Endothelial cell of umbilical vein (primary cell): ENCODE measurements around the gene DCHS1. TPM values are rescaled to one million over a fixed set of nuclear protein-coding genes. Genes with fewer than 3 reads are reported as not detected.

Experiments used
- BruUV-seq: library from RNA; stranded (reverse); fragments of 400-500 nt; replicated peaks from 2 replicates; lab custom pipeline; 2021; lab: Mats Ljungman, UMichigan
- CTCF ChIA-PET: fragments of 300-600, 350-600 bp; sonication (Branson Sonifier 250); formaldehyde crosslinking; loops from one replicate; lab custom pipeline; 2021; ENCODE audit warnings: antibody characterized with exemption, inconsistent platforms; lab: Charles Lee
- POLR2A ChIA-PET: fragments of 300-600, 350-600 bp; sonication (Branson Sonifier 250); formaldehyde crosslinking; loops from one replicate; lab custom pipeline; 2021; ENCODE audit warnings: antibody characterized with exemption, inconsistent platforms; lab: Charles Lee
- DNase-seq: peaks from one replicate; pipeline ENCODE4 v3.0.0-alpha.2; 2011; ENCODE audit warnings: low read depth, low spot score
- FAIRE-seq: peaks from 2 replicates; lab custom pipeline; 2011; peaks lifted over from hg19 to GRCh38; lab: Jason Lieb, UNC
- H2AFZ ChIP-seq: 2 replicates; pipeline ENCODE4 v1.6.0; 2012; ENCODE audit warnings: low read depth, low read length, control low read depth, inconsistent platforms
- H3K27ac ChIP-seq: 2 replicates; pipeline ENCODE4 v1.5.1; 2011; ENCODE audit warnings: low read depth, mild to moderate bottlenecking, control low read depth, low read length, moderate library complexity; ENCODE audit not compliant: insufficient read depth
- H3K27me3 ChIP-seq, 2 experiments: 2 replicates each; pipeline versions ENCODE4 v1.6.0 to v1.6.1; 2011; ENCODE audit warnings: low read length in 2 of 2, mixed read lengths in 1 of 2; ENCODE audit not compliant: control insufficient read depth in 2 of 2, insufficient read depth in 2 of 2
- H3K36me3 ChIP-seq, 2 experiments: 2 replicates in 1 of 2; 3 replicates in 1 of 2; pipeline ENCODE4 v1.5.1; 2011; ENCODE audit warnings: low read length in 2 of 2, mild to moderate bottlenecking in 1 of 2, moderate library complexity in 1 of 2; ENCODE audit not compliant: control insufficient read depth in 2 of 2, insufficient read depth in 2 of 2; ENCODE audit errors: extremely low read depth in 1 of 2
- H3K4me1 ChIP-seq: 3 replicates; pipeline ENCODE4 v1.5.1; 2011; ENCODE audit warnings: mild to moderate bottlenecking, low read length; ENCODE audit not compliant: control insufficient read depth, insufficient read depth; ENCODE audit errors: extremely low read depth
- H3K4me2 ChIP-seq: 2 replicates; pipeline ENCODE4 v1.6.1; 2011; ENCODE audit warnings: low read length, control low read depth, mixed read lengths; ENCODE audit not compliant: insufficient read depth
- H3K4me3 ChIP-seq, 3 experiments: fragments of 200-600 bp in 1 of 3; sonication (generic), shearing (Covaris generic) in 1 of 3; replicated peaks in 1 of 3; 2 replicates each; pipeline ENCODE4 v1.5.1; 2011 to 2016; ENCODE audit warnings: control low read depth in 3 of 3, low read length in 3 of 3, mild to moderate bottlenecking in 2 of 3, inconsistent platforms in 1 of 3, low read depth in 1 of 3, moderate library complexity in 1 of 3; ENCODE audit not compliant: insufficient read depth in 1 of 3
- H3K79me2 ChIP-seq: 2 replicates; pipeline ENCODE4 v1.6.0; 2012; ENCODE audit warnings: low read length, inconsistent platforms; ENCODE audit not compliant: control insufficient read depth, insufficient read depth
- H3K9ac ChIP-seq: replicated peaks from 2 replicates; pipeline ENCODE3; 2011; ENCODE audit warnings: low read length, control low read depth; ENCODE audit not compliant: insufficient read depth; ENCODE audit errors: extremely low read depth
- H3K9me1 ChIP-seq: replicated peaks from 3 replicates; pipeline ENCODE4 v1.6.0; 2011; ENCODE audit warnings: mild to moderate bottlenecking, low read length; ENCODE audit not compliant: control insufficient read depth, insufficient read depth; ENCODE audit errors: extremely low read depth
- H3K9me3 ChIP-seq: replicated peaks from 2 replicates; pipeline ENCODE4 v1.5.1; 2012; ENCODE audit warnings: low read length, inconsistent platforms; ENCODE audit not compliant: control insufficient read depth, insufficient read depth
- H4K20me1 ChIP-seq: replicated peaks from 2 replicates; pipeline ENCODE3; 2011; ENCODE audit warnings: mild to moderate bottlenecking, low read length; ENCODE audit not compliant: control insufficient read depth, insufficient read depth; ENCODE audit errors: extremely low read depth
- CTCF ChIP-seq, 2 donors: IDR thresholded peaks; 1 replicate in 1 of 2; 2 replicates in 1 of 2; pipeline ENCODE4 v1.5.1; 2011; ENCODE audit warnings: low read length in 2 of 2, mild to moderate bottlenecking in 2 of 2, moderate library complexity in 2 of 2, control low read depth in 1 of 2, inconsistent platforms in 1 of 2, low read depth in 1 of 2; ENCODE audit not compliant: insufficient read depth in 1 of 2; ENCODE audit errors: extremely low read depth in 1 of 2
- EZH2 ChIP-seq: IDR thresholded peaks from 2 replicates; pipeline ENCODE4 v1.6.1; 2012; ENCODE audit warnings: borderline replicate concordance, low read depth, mild to moderate bottlenecking, moderate library complexity, low read length, inconsistent platforms; ENCODE audit not compliant: severe bottlenecking
- FOS ChIP-seq: IDR thresholded peaks from 2 replicates; pipeline ENCODE4 v1.6.1; 2011; ENCODE audit warnings: mild to moderate bottlenecking, low read length, moderate library complexity, borderline replicate concordance; ENCODE audit not compliant: insufficient read depth
- GATA2 ChIP-seq: IDR thresholded peaks from 2 replicates; pipeline ENCODE4 v1.7.0; 2011; ENCODE audit warnings: low read depth, mild to moderate bottlenecking, moderate library complexity, mixed read lengths, low read length; ENCODE audit not compliant: insufficient read length, insufficient read depth
- JUN ChIP-seq: IDR thresholded peaks from 2 replicates; pipeline ENCODE4 v1.6.1; 2011; ENCODE audit warnings: borderline replicate concordance, low read depth; ENCODE audit not compliant: insufficient read length, insufficient read depth
- MAX ChIP-seq: IDR thresholded peaks from 2 replicates; pipeline ENCODE4 v1.6.1; 2011; ENCODE audit not compliant: insufficient read depth, insufficient read length
- MYC ChIP-seq: IDR thresholded peaks from one replicate; pipeline ENCODE4 v1.6.1; 2011; ENCODE audit warnings: mild to moderate bottlenecking, low read depth, low read length
- POLR2A ChIP-seq: IDR thresholded peaks from 2 replicates; pipeline ENCODE4 v1.6.1; 2012; ENCODE audit warnings: low read depth, mild to moderate bottlenecking, control low read depth, low read length
- POLR2AphosphoS5 ChIP-seq: IDR thresholded peaks from 2 replicates; pipeline ENCODE4 v1.6.1; 2012; ENCODE audit warnings: low read depth, mild to moderate bottlenecking, control low read depth, low read length, moderate library complexity; ENCODE audit not compliant: insufficient read depth
- dilution Hi-C: fragments of 300-500 bp; cut with MboI; formaldehyde crosslinking; loops from one replicate; pipeline ENCODE4 v1.15.0; 2019; ENCODE audit warnings: low sequenced_read_pairs; ENCODE audit not compliant: extremely low pct_ligation_motif_present
- intact Hi-C: fragments of 100-400 bp; cut with micrococcal nuclease; formaldehyde crosslinking; loops from one replicate; pipeline ENCODE4 v1.10.0; 2022
- polyA plus RNA-seq, 4 experiments: library from polyadenylated mRNA; depleted of rRNA in 3 of 4; stranded (reverse) in 3 of 4; unstranded in 1 of 4; fragments of >200 nt; gene quantifications; 2 replicates each; pipeline versions ENCODE4 v1.2.1 to v1.2.3, GENCODE V29; 2011 to 2012; ENCODE audit warnings: missing spikeins in 1 of 4
- total RNA-seq: library from RNA; stranded (reverse); gene quantifications from 2 replicates; pipeline ENCODE4 v1.2.3, GENCODE V29; 2021

DCHS1 gene
- total and polyA plus RNA-seq, 2 donors (not counting 3 experiments of a cell fraction or from before 2014, with no cell fraction given), result 56.2 to 73.0 TPM

GRCh38 chr11:6654281-6655019, 1.2 kb downstream of the DCHS1 start:
- FAIRE-seq (no peak), DNase-seq (no peak)
- intact Hi-C loops, result loop anchor here (1.0 kb wide), 1 partner anchor 8 kb away; no protein-coding TSS in a partner anchor
- ChIA-PET CTCF (interaction anchor here (0.9 to 1.5 kb wide), 3 partner anchors 20 to 124 kb away, joined by 4 read pairs; partner anchors contain the start of gene TPP1), POLR2A (interaction anchor here (0.8 kb wide), 1 partner anchor 43 kb away, joined by 3 read pairs; the partner anchor contains the start of gene TAF10)
- peak overlapping the region; percentile 45 for H2AFZ ChIP-seq
- H3K9ac ChIP-seq, result peak overlapping the region; percentile 33
- TF ChIP-seq JUN (no peak), EZH2 (no peak), MYC (no peak), CTCF (IDR thresholded peaks at IDR 0.05; ENCODE audit: extremely low read depth in 1 of 2, insufficient read depth in 1 of 2, low read depth in 1 of 2, low read length in 2 of 2) (no peak), FOS (no peak), GATA2 (no peak), MAX (no peak), POLR2AphosphoS5 (no peak), POLR2A (no peak)
- BruUV-seq, result TSS peak; percentile 23
- no peaks in the 10 kb centered on the region for H3K36me3 ChIP-seq
- H3K4me3 ChIP-seq, result peak overlapping the region in 2 of 3 experiments; percentile 44
- dilution Hi-C loops, result no loop called here
- no peaks in the 10 kb centered on the region for H3K9me1 ChIP-seq
- H3K79me2 ChIP-seq, result peaks cover 2% of the 10 kb centered on the region
- H4K20me1 ChIP-seq, result no peaks in the 10 kb centered on the region
- no peak overlapping the region for H3K27ac ChIP-seq
- H3K4me2 ChIP-seq, result peak overlapping the region; percentile 51
- no peaks in the 10 kb centered on the region for H3K9me3 ChIP-seq
- H3K4me1 ChIP-seq, result peaks cover 15% of the 10 kb centered on the region
- no peaks in the 10 kb centered on the region for H3K27me3 ChIP-seq
